ENCODE results near the gene TMPRSS11E.

DNA sequence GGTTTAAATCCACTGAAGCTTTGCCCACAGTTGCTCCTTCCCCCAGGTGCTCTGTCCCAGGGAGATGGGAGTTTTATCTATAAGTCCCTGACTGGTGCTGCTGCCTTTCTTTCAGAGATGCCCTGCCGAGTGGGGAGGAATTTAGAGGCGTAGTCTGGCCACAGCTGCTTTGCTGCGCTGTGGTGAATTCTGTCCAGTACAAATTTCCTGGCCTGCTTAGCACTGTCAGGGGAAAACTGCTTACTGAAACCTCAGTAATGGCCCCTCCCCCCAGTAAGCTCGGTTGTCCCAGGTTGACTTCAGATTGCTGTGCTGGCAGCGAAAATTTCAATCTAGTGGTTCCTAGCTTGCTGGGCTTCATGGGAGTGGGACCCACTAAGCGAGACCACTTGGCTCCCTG lies 88.7 kb downstream of the TMPRSS11E start:
- TF ChIP-seq, protein P1, sequence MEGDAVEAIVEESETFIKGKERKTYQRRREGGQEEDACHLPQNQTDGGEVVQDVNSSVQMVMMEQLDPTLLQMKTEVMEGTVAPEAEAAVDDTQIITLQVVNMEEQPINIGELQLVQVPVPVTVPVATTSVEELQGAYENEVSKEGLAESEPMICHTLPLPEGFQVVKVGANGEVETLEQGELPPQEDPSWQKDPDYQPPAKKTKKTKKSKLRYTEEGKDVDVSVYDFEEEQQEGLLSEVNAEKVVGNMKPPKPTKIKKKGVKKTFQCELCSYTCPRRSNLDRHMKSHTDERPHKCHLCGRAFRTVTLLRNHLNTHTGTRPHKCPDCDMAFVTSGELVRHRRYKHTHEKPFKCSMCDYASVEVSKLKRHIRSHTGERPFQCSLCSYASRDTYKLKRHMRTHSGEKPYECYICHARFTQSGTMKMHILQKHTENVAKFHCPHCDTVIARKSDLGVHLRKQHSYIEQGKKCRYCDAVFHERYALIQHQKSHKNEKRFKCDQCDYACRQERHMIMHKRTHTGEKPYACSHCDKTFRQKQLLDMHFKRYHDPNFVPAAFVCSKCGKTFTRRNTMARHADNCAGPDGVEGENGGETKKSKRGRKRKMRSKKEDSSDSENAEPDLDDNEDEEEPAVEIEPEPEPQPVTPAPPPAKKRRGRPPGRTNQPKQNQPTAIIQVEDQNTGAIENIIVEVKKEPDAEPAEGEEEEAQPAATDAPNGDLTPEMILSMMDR (IDR thresholded peaks at IDR 0.05) = no peak
- TF ChIP-seq POLR2A (IDR thresholded peaks at IDR 0.05) = no peak
